Heart right ventricle (tissue), 16 donors: ENCODE results near the gene RNPEPL1. TPM values are rescaled to one million over a fixed set of nuclear protein-coding genes. Genes with fewer than 3 reads are reported as not detected.
"Not testable (repeated sequence)": the region's sequence is repeated elsewhere in the genome, so short reads cannot be mapped to it uniquely, and the experiment has no call there.

Experiments
- ATAC-seq, 8 donors: fragments of 200-7000 bp; cut with Tn5 transposase; one replicate each; pipeline ENCODE4 v1.9.1; 2020; ENCODE audit warnings: mild to moderate bottlenecking in 8 of 8, moderate library complexity in 8 of 8, moderate number of reproducible peaks in 1 of 8
- DNase-seq, 2 donors: peaks; one replicate each; pipeline ENCODE4 v3.0.0-alpha.2; 2020
- H3K27ac ChIP-seq, 10 donors: fragments of 200-600 bp; sonication (generic) in 2 of 10; one replicate each; pipeline versions ENCODE4 v1.5.0 to v1.8.0; 2020 to 2022; ENCODE audit warnings: mild to moderate bottlenecking in 3 of 10
- H3K27me3 ChIP-seq, 7 donors: fragments of 200-600 bp; one replicate each; pipeline ENCODE4 v1.8.0; 2021 to 2022; ENCODE audit warnings: mild to moderate bottlenecking in 2 of 7
- H3K36me3 ChIP-seq, 9 donors: fragments of 200-600 bp; sonication (generic) in 1 of 9; one replicate each; pipeline versions ENCODE4 v1.5.0 to v1.8.0; 2020 to 2022; ENCODE audit warnings: mild to moderate bottlenecking in 2 of 9
- H3K4me1 ChIP-seq, 9 donors: fragments of 200-600 bp; sonication (generic) in 1 of 9; one replicate each; pipeline versions ENCODE4 v1.5.0 to v1.8.0; 2020 to 2022; ENCODE audit warnings: mild to moderate bottlenecking in 4 of 9
- H3K4me3 ChIP-seq, 10 donors: fragments of 200-600 bp; sonication (generic) in 2 of 10; one replicate each; pipeline versions ENCODE4 v1.5.0 to v1.8.0; 2020 to 2022; ENCODE audit warnings: mild to moderate bottlenecking in 7 of 10, moderate library complexity in 2 of 10
- H3K9me3 ChIP-seq, 11 donors: fragments of 200-600 bp in 10 of 11; sonication (generic) in 2 of 11; one replicate each; pipeline versions ENCODE4 v1.5.0 to v1.8.0; 2013 to 2022; ENCODE audit warnings: mild to moderate bottlenecking in 2 of 11, control low read depth in 1 of 11, moderate library complexity in 1 of 11
- WGBS, 2 donors: extraction: QIAGEN DNeasy Blood & Tissue Kit; methylation state at CpG; one replicate each; pipeline ENCODE4 v1.1.7; 2013; ENCODE audit warnings: inconsistent platforms in 1 of 2; 5-methylcytosine and 5-hydroxymethylcytosine counted together
- intact Hi-C, 10 donors: fragments of 100-400 bp; cut with DNase I; formaldehyde crosslinking; loops; one replicate each; pipeline versions ENCODE4 v1.11.1 to v1.14.2; 2022
- polyA plus RNA-seq, 2 donors: library from polyadenylated mRNA; stranded (reverse); fragments of 200-250 nt; gene quantifications; one replicate each; pipeline ENCODE4 v1.2.3, GENCODE V29; 2013
- total RNA-seq, 10 donors: library from RNA; stranded (reverse); fragmentation: NEBNext Ultra II Directional in 3 of 10; extraction: Animal tissue kit (Norgen Biotek cat#: 25700) in 3 of 10; gene quantifications; one replicate each; pipeline versions ENCODE4 v1.2.1 to v1.2.4, GENCODE V29; 2021 to 2023
- TF ChIP-seq, protein P1 (sequence below), 9 donors: fragments of 200-600 bp; sonication (generic) in 2 of 9; IDR thresholded peaks; one replicate each; pipeline versions ENCODE4 v1.5.0 to v1.8.0; 2021 to 2022; ENCODE audit warnings: antibody characterized with exemption in 9 of 9, mild to moderate bottlenecking in 5 of 9, moderate library complexity in 1 of 9
- donor health status: Arrhythmogenic right ventricular cardiomyopathy.
- donor health status: ischemic (EF 13 %, LVEDD 7.1; RV severe dilation, severe dysfunction).
- donor health status: healthy with polysubstance abuse.
- donor health status: DM: no; HTN: yes; CAD: no.
- donor health status: DM: no; HTN: no; CAD: no.
- donor health status: ischemic (EF 25% LVEDD 6.9; RV normal size, moderate dysfunction).
- donor health status: ischemic (EF 25% LVEDD 5.7; RV mildly dilated, moderate dysfunction).
- donor health status: healthy.
- donor health status: DM: yes; HTN: yes; CAD: no.
- donor health status: Ischemic cardiomyopathy.
- donor health status: ischemic (EF 35%, LVEDD 5.7; RV mildly dilated, moderate dysfunction).
- donor health status: nonischemic (EF 11% LVEDD 7.7; RV severe dilation, severe dysfunction).
- donor health status: DM: yes; HTN: yes; CAD: no.
- donor health status: PGD.
- donor health status: ischemic (EF 29% LVEDD 5.4; RV normal size, mild dysfunction).
- donor health status: nonischemic (EF 23%, LVEDD 6.1; RV moderate dilation, normal function).

RNPEPL1 gene
- total and polyA plus RNA-seq, 12 donors = 62.8 to 247 (median 75.2) TPM

DNA sequence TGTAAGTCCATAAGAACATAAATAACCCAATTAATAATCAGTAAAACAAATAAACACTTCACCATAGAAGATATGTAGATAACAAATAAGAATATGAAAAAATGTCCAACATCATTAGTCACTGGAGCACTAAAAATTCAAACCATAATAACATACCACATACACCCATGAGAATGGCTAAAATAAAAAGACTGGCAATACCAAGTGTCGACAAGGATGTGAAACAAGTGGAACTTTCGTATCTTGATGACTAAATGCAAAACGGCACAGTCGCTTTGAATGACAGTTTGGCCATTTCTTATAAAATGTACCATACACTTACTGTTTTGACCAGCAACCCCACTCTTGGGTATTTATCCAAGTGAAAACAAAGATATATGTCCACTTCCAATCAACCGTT lies 37.2 kb upstream of the RNPEPL1 start:
- Histone ChIP-seq H3K9me3 (peaks cover 0 to 34% (median 17%) of the 10 kb centered on the region in 11 donors), H3K36me3 (peaks cover 0 to 43% (median 5%) of the 10 kb centered on the region in 9 donors), H3K4me1 (no peaks in the 10 kb centered on the region), H3K4me3 (no peak overlapping the region), H3K27me3 (no peaks in the 10 kb centered on the region), H3K27ac (no peak overlapping the region)
- ATAC-seq (no peak), DNase-seq (no peak)
- intact Hi-C loops = loop anchor here in 1 of 10 donors (2.0 kb wide), 1 partner anchor 42 kb away; no protein-coding TSS in a partner anchor
- TF ChIP-seq, protein P1, sequence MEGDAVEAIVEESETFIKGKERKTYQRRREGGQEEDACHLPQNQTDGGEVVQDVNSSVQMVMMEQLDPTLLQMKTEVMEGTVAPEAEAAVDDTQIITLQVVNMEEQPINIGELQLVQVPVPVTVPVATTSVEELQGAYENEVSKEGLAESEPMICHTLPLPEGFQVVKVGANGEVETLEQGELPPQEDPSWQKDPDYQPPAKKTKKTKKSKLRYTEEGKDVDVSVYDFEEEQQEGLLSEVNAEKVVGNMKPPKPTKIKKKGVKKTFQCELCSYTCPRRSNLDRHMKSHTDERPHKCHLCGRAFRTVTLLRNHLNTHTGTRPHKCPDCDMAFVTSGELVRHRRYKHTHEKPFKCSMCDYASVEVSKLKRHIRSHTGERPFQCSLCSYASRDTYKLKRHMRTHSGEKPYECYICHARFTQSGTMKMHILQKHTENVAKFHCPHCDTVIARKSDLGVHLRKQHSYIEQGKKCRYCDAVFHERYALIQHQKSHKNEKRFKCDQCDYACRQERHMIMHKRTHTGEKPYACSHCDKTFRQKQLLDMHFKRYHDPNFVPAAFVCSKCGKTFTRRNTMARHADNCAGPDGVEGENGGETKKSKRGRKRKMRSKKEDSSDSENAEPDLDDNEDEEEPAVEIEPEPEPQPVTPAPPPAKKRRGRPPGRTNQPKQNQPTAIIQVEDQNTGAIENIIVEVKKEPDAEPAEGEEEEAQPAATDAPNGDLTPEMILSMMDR (IDR thresholded peaks at IDR 0.05) = no peak
- 97 to 98% methylated on average over 5 of the region's 5 CpGs for WGBS, 2 donors

DNA sequence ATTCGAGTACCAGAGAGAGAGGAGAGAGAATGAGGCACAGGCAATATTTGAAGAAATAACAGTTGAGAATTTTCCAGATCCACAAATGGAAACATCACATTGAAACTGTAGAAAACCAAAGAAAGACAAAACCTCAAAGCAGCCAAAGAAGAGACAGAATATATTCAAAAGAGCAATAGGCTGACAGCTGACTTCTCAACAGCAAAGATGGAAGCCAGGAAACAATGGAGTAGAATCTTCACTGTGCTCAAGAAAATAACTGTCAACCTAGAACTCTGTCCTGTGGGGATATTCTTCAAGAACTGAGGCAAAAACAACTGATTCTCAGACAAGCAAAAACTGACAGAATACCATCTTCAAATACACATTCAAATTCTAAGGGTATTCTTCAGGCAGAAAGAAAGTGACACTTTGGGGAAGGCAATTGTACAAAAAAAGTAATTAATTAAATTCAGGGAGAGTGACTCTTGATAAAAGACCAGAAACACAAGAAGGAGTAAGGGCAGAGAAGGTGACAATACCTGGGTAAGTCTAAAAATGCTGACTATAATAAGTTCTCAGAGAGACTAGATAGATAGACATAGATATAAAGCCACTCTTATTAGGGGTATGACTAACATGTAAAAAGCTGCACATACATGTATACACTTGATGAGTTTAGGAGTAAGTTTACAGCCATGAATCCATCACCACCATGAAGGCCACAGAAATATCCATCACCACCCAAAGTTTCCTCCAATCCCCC lies 36.1 kb upstream of the RNPEPL1 start:
- 98 to 100% methylated on average over 1 of the region's 1 CpG for WGBS, 2 donors
- ATAC-seq (no peak), DNase-seq (no peak)
- no peaks in the 10 kb centered on the region for H3K27me3 ChIP-seq
- no peak overlapping the region for H3K27ac ChIP-seq
- H3K9me3 ChIP-seq = peaks cover 0 to 30% (median 17%) of the 10 kb centered on the region in 11 donors
- H3K36me3 ChIP-seq = peaks cover 0 to 43% (median 5%) of the 10 kb centered on the region in 9 donors
- H3K4me3 ChIP-seq = no peak overlapping the region
- intact Hi-C loops = no loop called here
- TF ChIP-seq, protein P1 (IDR thresholded peaks at IDR 0.05) = no peak
- H3K4me1 ChIP-seq = no peaks in the 10 kb centered on the region

DNA sequence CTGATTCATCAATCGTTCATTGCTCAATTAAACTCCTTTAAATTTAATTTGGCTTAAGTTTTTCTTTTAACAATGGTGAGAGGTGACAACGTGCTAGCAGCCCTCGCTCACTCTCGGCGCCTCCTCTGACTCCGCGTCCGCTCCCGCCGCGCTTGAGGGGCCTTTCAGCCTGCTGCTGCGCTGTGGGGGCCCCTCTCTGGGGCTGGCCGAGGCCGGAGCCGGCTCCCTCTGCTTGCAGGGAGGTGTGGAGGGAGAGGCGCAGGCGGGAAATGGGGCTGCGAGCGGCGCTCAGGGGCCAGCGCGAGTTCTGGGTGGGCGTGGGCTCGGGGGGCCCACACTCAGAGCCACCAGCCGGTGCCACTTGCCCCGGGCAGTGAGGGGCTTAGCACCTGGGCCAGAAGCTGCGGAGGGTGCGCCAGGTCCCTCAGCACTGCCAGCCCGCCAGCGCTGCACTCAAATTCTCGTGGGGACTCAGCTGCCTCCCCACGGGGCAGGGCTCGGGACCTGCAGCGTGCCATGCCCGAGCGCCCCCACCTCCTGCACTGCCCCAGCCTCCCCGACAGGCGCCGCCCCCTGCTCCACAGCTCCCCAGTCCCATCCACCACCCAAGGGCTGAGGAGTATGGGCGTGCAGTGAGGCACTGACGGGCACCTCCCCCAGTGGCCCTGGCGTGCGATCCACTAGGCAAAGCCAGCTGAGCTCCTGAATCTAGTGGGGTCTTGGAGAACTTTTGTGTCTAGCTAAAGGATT lies 30.1 kb upstream of the RNPEPL1 start:
- 97 to 98% methylated on average over 41 to 43 of the region's 43 CpGs for WGBS, 2 donors
- intact Hi-C loops = no loop called here
- Histone ChIP-seq H3K4me1 (no peaks in the 10 kb centered on the region), H3K27me3 (no peaks in the 10 kb centered on the region), H3K4me3 (no peak overlapping the region), H3K36me3 (peaks cover 0 to 46% (median 7%) of the 10 kb centered on the region in 9 donors), H3K9me3 (peaks cover 0 to 2% (median 0%) of the 10 kb centered on the region in 11 donors), H3K27ac (no peak overlapping the region)
- TF ChIP-seq, protein P1 (IDR thresholded peaks at IDR 0.05) = no peak
- DNase-seq (no peak), ATAC-seq (no peak)

DNA sequence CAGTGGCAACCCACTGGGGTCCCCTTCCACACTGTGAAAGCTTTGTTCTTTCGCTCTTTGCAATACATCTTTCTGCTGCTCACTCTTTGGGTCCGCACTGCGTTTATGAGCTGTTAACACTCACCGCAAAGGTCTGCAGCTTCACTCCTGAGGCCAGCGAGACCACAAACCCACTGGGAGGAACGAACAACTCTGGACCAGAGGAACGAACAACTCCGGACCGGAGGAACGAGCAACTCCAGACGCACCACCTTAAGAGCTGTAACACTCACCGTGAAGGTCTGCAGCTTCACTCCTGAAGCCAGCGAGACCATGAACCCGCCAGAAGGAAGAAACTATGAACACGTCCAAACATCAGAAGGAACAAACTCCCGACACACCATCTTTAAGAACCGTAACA lies 29.2 kb upstream of the RNPEPL1 start:
- DNase-seq, H3K27ac ChIP-seq, ATAC-seq, H3K4me1 ChIP-seq, H3K9me3 ChIP-seq, intact Hi-C loops, H3K27me3 ChIP-seq, H3K4me3 ChIP-seq: not testable (repeated sequence)
- H3K36me3 ChIP-seq = peaks cover 0 to 43% (median 7%) of the 10 kb centered on the region in 9 donors
- 98% methylated on average over 17 of the region's 17 CpGs for WGBS, 2 donors
